ENCODE results near the gene KLF17.

GRCh38 chr1:44105810-44106209 is 12.8 kb upstream of the KLF17 start:
- TF ChIP-seq POLR2A (IDR thresholded peaks at IDR 0.05) (no peak), CTCF (IDR thresholded peaks at IDR 0.05) (no peak)

Measured in lower leg skin (tissue), 3 donors.